NCI-H446 (cell line): ENCODE data around the gene SLC12A6.

Source experiments
- DNase-seq, 2 experiments: peaks; one replicate each; lab custom pipeline; 2025; lab: John Stamatoyannopoulos, UW

The SLC12A6 gene

GRCh38 chr15:34259566-34259965 is 78.0 kb downstream of the SLC12A6 start:
- DNase-seq, result no peak

GRCh38 chr15:34258151-34258550 is 79.4 kb downstream of the SLC12A6 start:
- no peak for DNase-seq

- no peak for DNase-seq
Observed at GRCh38 chr15:34252545-34252944, 85.0 kb downstream of the SLC12A6 start.

GRCh38 chr15:34248190-34248589 is 89.4 kb downstream of the SLC12A6 start:
- DNase-seq, result no peak

- no peak for DNase-seq
Observed at GRCh38 chr15:34246276-34246976, 91.2 kb downstream of the SLC12A6 start.

GRCh38 chr15:34243226-34243625 is 94.4 kb downstream of the SLC12A6 start:
- DNase-seq, result no peak

GRCh38 chr15:34242331-34242710 is 95.3 kb downstream of the SLC12A6 start:
- DNase-seq, result no peak

GRCh38 chr15:34241376-34242330 is 95.9 kb downstream of the SLC12A6 start:
- DNase-seq, result no peak

GRCh38 chr15:34240537-34240936 is 97.0 kb downstream of the SLC12A6 start:
- DNase-seq, result no peak

- no peak for DNase-seq
Observed at GRCh38 chr15:34239151-34239808, 98.3 kb downstream of the SLC12A6 start.

GRCh38 chr15:34233614-34234013 is 104.0 kb downstream of the SLC12A6 start:
- DNase-seq, result no peak

- no peak for DNase-seq
Observed at GRCh38 chr15:34223904-34224596, 113.5 kb downstream of the SLC12A6 start.

GRCh38 chr15:34217587-34218225 is 119.9 kb downstream of the SLC12A6 start:
- no peak for DNase-seq

GRCh38 chr15:34216527-34217270 is 120.9 kb downstream of the SLC12A6 start:
- DNase-seq, result no peak

- DNase-seq, result no peak
Observed at GRCh38 chr15:34214135-34214534, 123.4 kb downstream of the SLC12A6 start.

GRCh38 chr15:34213690-34214089 is 123.9 kb downstream of the SLC12A6 start:
- DNase-seq, result no peak

GRCh38 chr15:34209421-34210282 is 127.9 kb downstream of the SLC12A6 start, which contains the start of gene KATNBL1:
Gene KATNBL1, minus strand, starts transcription at chr15:34210096. Its CDS starts 46,420 bp downstream, at chr15:34163676.
- peak; percentile 81 to 98 for DNase-seq

GRCh38 chr15:34206011-34206410 is 131.6 kb downstream of the SLC12A6 start:
- no peak for DNase-seq

- DNase-seq, result no peak
Observed at GRCh38 chr15:34203936-34204335, 133.6 kb downstream of the SLC12A6 start.

- DNase-seq, result no peak
Observed at GRCh38 chr15:34203305-34203704, 134.3 kb downstream of the SLC12A6 start.
